Testis (tissue), 3 donors: ENCODE measurements around the gene DIAPH1. TPM values are rescaled to one million over a fixed set of nuclear protein-coding genes. Genes with fewer than 3 reads are reported as not detected.

Experiments
- DNase-seq: peaks from one replicate; pipeline ENCODE4 v3.0.0-alpha.2; 2019
- H3K27ac ChIP-seq, 2 donors: fragments of 200-600 bp; sonication (generic); one replicate each; pipeline ENCODE4 v1.5.1; 2019
- H3K27me3 ChIP-seq: fragments of 200-600 bp; sonication (generic); one replicate; pipeline ENCODE4 v1.5.1; 2019
- H3K36me3 ChIP-seq: fragments of 200-600 bp; sonication (generic); one replicate; pipeline ENCODE4 v1.5.1; 2017; ENCODE audit warnings: low read depth; ENCODE audit errors: missing control alignments
- H3K4me1 ChIP-seq: fragments of 200-600 bp; sonication (generic); one replicate; pipeline ENCODE4 v1.5.1; 2019
- H3K4me3 ChIP-seq, 2 donors: fragments of 200-600 bp; sonication (generic); one replicate each; pipeline ENCODE4 v1.5.1; 2017 to 2019
- H3K9me3 ChIP-seq: fragments of 200-600 bp; sonication (generic); one replicate; pipeline ENCODE4 v1.5.1; 2017
- POLR2A ChIP-seq: fragments of 450-650 bp; IDR thresholded peaks from one replicate; pipeline ENCODE4 v1.6.1; 2017; ENCODE audit warnings: antibody characterized with exemption, mild to moderate bottlenecking, moderate library complexity
- WGBS, 2 donors: methylation state at CpG; one replicate each; pipeline ENCODE4 v1.1.5; 2018; 5-methylcytosine and 5-hydroxymethylcytosine counted together
- intact Hi-C: fragments of 100-400 bp; cut with DNase I; formaldehyde crosslinking; loops from one replicate; pipeline ENCODE4 v1.15.1; 2023; ENCODE audit warnings: low total_unique reads
- polyA plus RNA-seq: library from polyadenylated mRNA; stranded (reverse); fragments of 350-450 nt; fragmentation: Illumina TruSeq; extraction: RNeasy Lipid Tissue Mini Kit (QIAGEN cat#74804); gene quantifications from one replicate; pipeline ENCODE4 v1.2.3, GENCODE V29; 2014; ENCODE audit warnings: low read depth, low replicate concordance; ENCODE audit not compliant: insufficient read depth
- total RNA-seq, 2 donors: library from RNA; depleted of rRNA; stranded (reverse); fragments of >200 nt; gene quantifications; one replicate each; pipeline ENCODE4 v1.2.3, GENCODE V29; 2016
- TF ChIP-seq, protein P1 (sequence below), 3 experiments: fragments of 450-650 bp in 2 of 3; fragments of 200-600 bp in 1 of 3; sonication (generic) in 1 of 3; IDR thresholded peaks; one replicate each; pipeline ENCODE4 v1.5.1; 2016 to 2019; ENCODE audit warnings: antibody characterized with exemption in 3 of 3, mild to moderate bottlenecking in 2 of 3, moderate library complexity in 1 of 3

Gene DIAPH1
- total and polyA plus RNA-seq, 3 donors from 2014 or later: 53.7 to 77.5 (median 58.2) TPM

DNA sequence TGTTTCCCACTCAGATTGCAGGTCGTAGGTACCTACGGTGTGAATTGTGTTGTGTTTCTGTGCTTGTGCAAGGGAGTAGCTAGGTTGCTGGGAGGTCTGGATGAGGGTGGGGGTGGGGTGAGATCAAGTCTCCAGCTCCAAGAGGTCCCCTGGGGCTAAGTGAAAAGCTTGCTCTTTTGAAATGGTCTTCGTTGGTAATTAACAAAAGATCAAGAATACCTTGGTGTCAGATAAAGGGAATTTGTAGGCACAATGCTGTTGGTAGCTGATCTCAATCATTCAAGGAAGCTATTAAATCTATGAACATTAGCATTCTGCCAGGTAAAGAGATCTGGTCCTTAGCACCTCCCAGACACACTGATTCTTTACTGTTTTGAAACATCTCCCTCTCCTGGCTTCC is 134.9 kb downstream of the DIAPH1 start:
- WGBS, 2 donors: 36 to 55% methylated on average over 3 of the region's 3 CpGs
- no peak for TF ChIP-seq POLR2A
- TF ChIP-seq, protein P1, sequence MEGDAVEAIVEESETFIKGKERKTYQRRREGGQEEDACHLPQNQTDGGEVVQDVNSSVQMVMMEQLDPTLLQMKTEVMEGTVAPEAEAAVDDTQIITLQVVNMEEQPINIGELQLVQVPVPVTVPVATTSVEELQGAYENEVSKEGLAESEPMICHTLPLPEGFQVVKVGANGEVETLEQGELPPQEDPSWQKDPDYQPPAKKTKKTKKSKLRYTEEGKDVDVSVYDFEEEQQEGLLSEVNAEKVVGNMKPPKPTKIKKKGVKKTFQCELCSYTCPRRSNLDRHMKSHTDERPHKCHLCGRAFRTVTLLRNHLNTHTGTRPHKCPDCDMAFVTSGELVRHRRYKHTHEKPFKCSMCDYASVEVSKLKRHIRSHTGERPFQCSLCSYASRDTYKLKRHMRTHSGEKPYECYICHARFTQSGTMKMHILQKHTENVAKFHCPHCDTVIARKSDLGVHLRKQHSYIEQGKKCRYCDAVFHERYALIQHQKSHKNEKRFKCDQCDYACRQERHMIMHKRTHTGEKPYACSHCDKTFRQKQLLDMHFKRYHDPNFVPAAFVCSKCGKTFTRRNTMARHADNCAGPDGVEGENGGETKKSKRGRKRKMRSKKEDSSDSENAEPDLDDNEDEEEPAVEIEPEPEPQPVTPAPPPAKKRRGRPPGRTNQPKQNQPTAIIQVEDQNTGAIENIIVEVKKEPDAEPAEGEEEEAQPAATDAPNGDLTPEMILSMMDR (IDR thresholded peaks at IDR 0.05): no peak
- intact Hi-C loops: no loop called here

DNA sequence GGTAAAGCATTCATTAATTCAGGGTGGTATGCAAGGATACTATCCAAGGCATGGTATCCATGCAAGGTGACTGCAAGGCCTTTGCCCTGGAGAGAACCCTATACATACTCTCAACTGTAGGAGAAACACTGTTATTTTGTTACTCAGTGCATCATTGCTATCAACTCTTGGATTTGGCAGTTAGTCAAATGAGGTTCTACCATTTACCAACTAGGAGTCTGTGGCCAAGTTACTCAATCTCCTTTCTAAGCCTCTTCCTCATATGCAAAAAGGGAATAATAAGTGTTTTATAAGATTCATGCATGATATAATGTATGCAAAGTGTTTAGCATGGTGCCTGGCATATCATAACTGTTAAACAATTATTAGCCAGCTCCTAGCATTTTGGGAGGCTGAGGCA is 139.0 kb downstream of the DIAPH1 start:
- no peaks in the 10 kb centered on the region for H3K9me3 ChIP-seq
- H3K36me3 ChIP-seq: no peaks in the 10 kb centered on the region
- no peak overlapping the region for H3K4me3 ChIP-seq
- no peak overlapping the region for H3K27ac ChIP-seq
- intact Hi-C loops: loop anchor here (5.0 kb wide), 1 partner anchor 33 kb away; no protein-coding TSS in a partner anchor
- peaks cover 18% of the 10 kb centered on the region for H3K4me1 ChIP-seq
- TF ChIP-seq, protein P1 (IDR thresholded peaks at IDR 0.05): no peak
- no peak for TF ChIP-seq POLR2A
- no peak for DNase-seq
- H3K27me3 ChIP-seq: no peaks in the 10 kb centered on the region

More for the DNA sequence above, 134.9 kb downstream of the DIAPH1 start:
- no peak for DNase-seq
- Histone ChIP-seq H3K9me3 (no peaks in the 10 kb centered on the region), H3K27me3 (no peaks in the 10 kb centered on the region), H3K36me3 (no peaks in the 10 kb centered on the region), H3K4me3 (no peak overlapping the region), H3K4me1 (peaks cover 5% of the 10 kb centered on the region), H3K27ac (no peak overlapping the region)

DNA sequence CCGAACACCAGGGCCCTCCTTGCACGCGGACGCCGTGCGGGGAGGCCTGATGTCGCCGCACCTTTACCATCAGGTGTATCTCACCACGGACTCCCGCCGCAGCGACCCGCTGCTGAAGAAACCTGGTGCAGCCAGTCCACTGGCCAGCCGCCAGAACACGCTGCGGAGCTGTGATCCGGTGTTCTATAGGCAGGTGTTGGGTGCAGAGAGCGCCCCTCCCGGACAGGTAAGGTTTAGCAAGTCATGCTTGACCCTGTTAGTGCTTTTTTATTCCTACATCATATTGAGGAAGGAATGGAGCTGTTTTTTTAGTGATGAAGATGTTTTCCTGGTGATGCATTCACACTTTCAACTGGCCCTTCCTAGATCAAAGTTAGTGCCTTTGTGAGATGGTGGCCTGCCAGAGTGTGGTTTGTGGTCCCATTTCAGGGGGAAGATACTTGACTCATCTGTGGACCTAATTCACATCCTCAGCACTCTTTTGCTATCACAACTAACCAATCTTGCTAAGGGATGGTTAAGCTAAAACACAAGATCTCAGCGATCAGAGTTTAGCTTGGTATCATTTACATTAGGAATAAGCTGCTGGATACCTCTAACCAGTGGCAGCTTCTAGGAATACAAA is 140.4 kb downstream of the DIAPH1 start:
- intact Hi-C loops: loop anchor here (5.0 kb wide), 1 partner anchor 34 kb away; no protein-coding TSS in a partner anchor
- 28 to 39% methylated on average over 9 to 17 of the region's 20 CpGs for WGBS, 2 donors
- no peak overlapping the region for H3K27ac ChIP-seq

DNA sequence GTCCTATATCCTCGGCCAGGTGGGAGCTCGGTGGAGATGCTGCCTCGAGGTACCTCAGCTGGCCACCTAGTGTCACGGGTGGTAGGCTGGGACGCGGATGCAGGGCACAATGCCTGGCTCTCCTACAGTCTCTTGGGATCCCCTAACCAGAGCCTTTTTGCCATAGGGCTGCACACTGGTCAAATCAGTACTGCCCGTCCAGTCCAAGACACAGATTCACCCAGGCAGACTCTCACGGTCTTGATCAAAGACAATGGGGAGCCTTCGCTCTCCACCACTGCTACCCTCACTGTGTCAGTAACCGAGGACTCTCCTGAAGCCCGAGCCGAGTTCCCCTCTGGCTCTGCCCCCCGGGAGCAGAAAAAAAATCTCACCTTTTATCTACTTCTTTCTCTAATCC is 141.0 kb downstream of the DIAPH1 start:
- H3K27me3 ChIP-seq: no peaks in the 10 kb centered on the region
- H3K4me1 ChIP-seq: peaks cover 14% of the 10 kb centered on the region
- 53 to 59% methylated on average over 7 to 13 of the region's 13 CpGs for WGBS, 2 donors
- H3K27ac ChIP-seq: no peak overlapping the region
- H3K36me3 ChIP-seq: no peaks in the 10 kb centered on the region
- no peaks in the 10 kb centered on the region for H3K9me3 ChIP-seq
- no peak overlapping the region for H3K4me3 ChIP-seq
- TF ChIP-seq POLR2A: no peak
- TF ChIP-seq, protein P1 (IDR thresholded peaks at IDR 0.05): no peak
- intact Hi-C loops: loop anchor here (5.0 kb wide), 1 partner anchor 34 kb away; no protein-coding TSS in a partner anchor
- no peak for DNase-seq

More for the DNA sequence above, 140.4 kb downstream of the DIAPH1 start:
- Histone ChIP-seq H3K9me3 (no peaks in the 10 kb centered on the region), H3K27me3 (no peaks in the 10 kb centered on the region), H3K4me1 (peaks cover 14% of the 10 kb centered on the region), H3K36me3 (no peaks in the 10 kb centered on the region), H3K4me3 (no peak overlapping the region)
- DNase-seq: no peak
- TF ChIP-seq, protein P1 (IDR thresholded peaks at IDR 0.05): no peak
- no peak for TF ChIP-seq POLR2A
